B cell (primary cell): ENCODE results near the gene DDX17. TPM values are rescaled to one million over a fixed set of nuclear protein-coding genes. Genes with fewer than 3 reads are reported as not detected.

ENCODE experiments used
- ATAC-seq: fragments of 200-7000 bp; cut with Tn5 transposase; one replicate; pipeline ENCODE4 v1.10.0; 2021; ENCODE audit warnings: low read depth, mild to moderate bottlenecking, moderate number of reproducible peaks, moderate library complexity
- CTCF ChIA-PET: fragments of 350-600 bp; sonication (Branson Sonifier 250); formaldehyde crosslinking; loops from one replicate; lab custom pipeline; 2021; ENCODE audit warnings: antibody characterized with exemption, inconsistent platforms; lab: Charles Lee
- POLR2A ChIA-PET: fragments of 350-600 bp; sonication (Branson Sonifier 250); formaldehyde crosslinking; loops from one replicate; lab custom pipeline; 2021; ENCODE audit warnings: antibody characterized with exemption; lab: Charles Lee
- DNase-seq: peaks from one replicate; pipeline ENCODE4 v3.0.0; 2013
- H2AFZ ChIP-seq: 2 replicates; pipeline ENCODE4 v1.6.1; 2012; ENCODE audit warnings: mild to moderate bottlenecking, low read depth, low read length; ENCODE audit not compliant: insufficient read depth, poor library complexity, severe bottlenecking
- H3K27ac ChIP-seq, 2 donors: 1 replicate in 1 of 2; 2 replicates in 1 of 2; pipeline ENCODE4 v1.5.1; 2012 to 2013; ENCODE audit warnings: low read length in 2 of 2, mild to moderate bottlenecking in 2 of 2, moderate library complexity in 1 of 2
- H3K27me3 ChIP-seq, 4 experiments: fragments of 200-600 bp in 1 of 4; sonication (generic) in 1 of 4; replicated peaks in 1 of 4; 1 replicate in 2 of 4; 2 replicates in 2 of 4; pipeline versions ENCODE4 v1.6.1 to v1.7.0; 2013 to 2016; ENCODE audit warnings: low read length in 3 of 4, mild to moderate bottlenecking in 2 of 4, mixed read lengths in 1 of 4, moderate library complexity in 1 of 4; ENCODE audit not compliant: insufficient read depth in 4 of 4, control insufficient read depth in 3 of 4; ENCODE audit errors: control extremely low read depth in 1 of 4
- H3K36me3 ChIP-seq, 2 experiments: replicated peaks in 1 of 2; 1 replicate in 1 of 2; 2 replicates in 1 of 2; pipeline versions ENCODE4 v1.6.1 to v1.7.1; 2013; ENCODE audit warnings: low read length in 1 of 2; ENCODE audit not compliant: insufficient read depth in 2 of 2, control insufficient read depth in 1 of 2; ENCODE audit errors: control extremely low read depth in 1 of 2, extremely low read depth in 1 of 2
- H3K4me1 ChIP-seq, 2 donors: fragments of 200-600 bp in 1 of 2; sonication (generic) in 1 of 2; 1 replicate in 1 of 2; 2 replicates in 1 of 2; pipeline versions ENCODE4 v1.5.1 to v1.6.1; 2013 to 2017; ENCODE audit warnings: low read length in 2 of 2; ENCODE audit not compliant: control insufficient read depth in 2 of 2, insufficient read depth in 2 of 2
- H3K4me2 ChIP-seq: replicated peaks from 2 replicates; pipeline ENCODE3; 2012; ENCODE audit warnings: mild to moderate bottlenecking, low read depth, low read length; ENCODE audit not compliant: poor library complexity, severe bottlenecking
- H3K4me3 ChIP-seq, 5 experiments: fragments of 200-600 bp in 1 of 5; sonication (generic) in 1 of 5; 1 replicate in 3 of 5; 2 replicates in 2 of 5; pipeline versions ENCODE4 v1.5.1 to v1.7.0; 2011 to 2016; ENCODE audit warnings: low read length in 4 of 5, mild to moderate bottlenecking in 4 of 5, low read depth in 2 of 5, control low read depth in 1 of 5, moderate library complexity in 1 of 5; ENCODE audit not compliant: insufficient read depth in 1 of 5; ENCODE audit errors: control extremely low read depth in 1 of 5, extremely low read depth in 1 of 5
- H3K79me2 ChIP-seq: fragments of 200-600 bp; sonication (generic); one replicate; pipeline ENCODE4 v1.6.0; 2016; ENCODE audit warnings: low read length; ENCODE audit not compliant: control insufficient read depth, insufficient read depth
- H3K9ac ChIP-seq: fragments of 200-600 bp; sonication (generic); 2 replicates; pipeline ENCODE4 v1.6.1; 2017; ENCODE audit warnings: mild to moderate bottlenecking, low read length, moderate library complexity
- H3K9me3 ChIP-seq, 3 donors: one replicate each; pipeline versions ENCODE4 v1.6.1 to v1.7.1; 2013; ENCODE audit warnings: low read length in 2 of 3; ENCODE audit not compliant: control insufficient read depth in 2 of 3, insufficient read depth in 1 of 3; ENCODE audit errors: control extremely low read depth in 1 of 3
- H4K20me1 ChIP-seq: 2 replicates; pipeline ENCODE4 v1.6.0; 2012; ENCODE audit warnings: mild to moderate bottlenecking, low read length; ENCODE audit not compliant: insufficient read depth, control insufficient read depth, poor library complexity, severe bottlenecking
- H3K27ac Mint-ChIP-seq: one replicate; pipeline ENCODE4 v1.8.0; 2021; ENCODE audit warnings: mixed read lengths
- H3K27me3 Mint-ChIP-seq: one replicate; pipeline ENCODE4 v1.8.0; 2021; ENCODE audit warnings: mixed read lengths
- H3K4me1 Mint-ChIP-seq: one replicate; pipeline ENCODE4 v1.8.0; 2021; ENCODE audit warnings: mixed read lengths
- H3K4me3 Mint-ChIP-seq: one replicate; pipeline ENCODE4 v1.8.0; 2021; ENCODE audit warnings: mixed read lengths
- H3K9me3 Mint-ChIP-seq: one replicate; pipeline ENCODE4 v1.8.0; 2022; ENCODE audit warnings: mixed read lengths; ENCODE audit not compliant: insufficient read depth
- EZH2 ChIP-seq: IDR thresholded peaks from 2 replicates; pipeline ENCODE4 v1.6.1; 2012; ENCODE audit warnings: borderline replicate concordance, low read depth, mild to moderate bottlenecking, moderate library complexity, low read length; ENCODE audit not compliant: insufficient read depth, poor library complexity, severe bottlenecking
- WGBS: methylation state at CpG from one replicate; pipeline ENCODE4 v1.1.5; 2013; ENCODE audit warnings: missing lambda C conversion rate; ENCODE audit not compliant: insufficient coverage; 5-methylcytosine and 5-hydroxymethylcytosine counted together
- intact Hi-C: fragments of 100-400 bp; cut with micrococcal nuclease; formaldehyde crosslinking; loops from one replicate; pipeline ENCODE4 v1.10.0; 2022
- polyA plus RNA-seq: library from polyadenylated mRNA; depleted of rRNA; stranded (reverse); fragments of >200 nt; gene quantifications from 2 replicates; pipeline ENCODE4 v1.2.3, GENCODE V29; 2012
- total RNA-seq, 2 donors: library from RNA; stranded (reverse); fragments of 120-200 nt in 1 of 2; gene quantifications; 1 replicate in 1 of 2; 2 replicates in 1 of 2; pipeline versions ENCODE4 v1.2.3 to v1.2.4, GENCODE V29; 2013 to 2022
- TF ChIP-seq, protein P1 (sequence below): fragments of 200-600 bp; IDR thresholded peaks from one replicate; pipeline ENCODE4 v1.8.0; 2022; ENCODE audit warnings: antibody characterized with exemption, mild to moderate bottlenecking

DDX17 gene
- total and polyA plus RNA-seq, 2 donors (not counting 1 experiment from before 2014, with no cell fraction given) = 754 to 936 TPM

DNA sequence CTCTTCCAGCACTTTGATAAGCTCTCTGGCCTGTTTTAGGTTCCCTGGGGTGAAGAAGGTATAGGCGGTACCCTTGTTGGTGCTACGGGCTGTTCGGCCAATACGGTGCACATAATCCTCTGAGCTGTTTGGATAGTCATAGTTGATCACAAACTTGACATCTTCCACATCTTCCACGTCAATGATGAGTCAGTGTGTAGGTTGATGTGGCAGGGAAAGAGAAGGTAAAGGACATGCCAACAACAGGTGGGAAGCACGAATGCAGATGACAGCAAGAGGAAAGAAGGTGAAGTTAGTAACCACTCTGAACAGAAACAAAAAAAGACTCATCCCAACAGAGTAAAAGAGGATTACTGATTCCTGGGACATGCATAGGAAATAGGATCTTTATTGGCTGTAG is 18.2 kb downstream of the DDX17 start:
- no peaks in the 10 kb centered on the region for H3K27me3 ChIP-seq
- ChIA-PET POLR2A (no interaction called here), CTCF (no interaction called here)
- no peak overlapping the region for H3K27ac ChIP-seq
- H3K9ac ChIP-seq = no peak overlapping the region
- TF ChIP-seq, protein P1, sequence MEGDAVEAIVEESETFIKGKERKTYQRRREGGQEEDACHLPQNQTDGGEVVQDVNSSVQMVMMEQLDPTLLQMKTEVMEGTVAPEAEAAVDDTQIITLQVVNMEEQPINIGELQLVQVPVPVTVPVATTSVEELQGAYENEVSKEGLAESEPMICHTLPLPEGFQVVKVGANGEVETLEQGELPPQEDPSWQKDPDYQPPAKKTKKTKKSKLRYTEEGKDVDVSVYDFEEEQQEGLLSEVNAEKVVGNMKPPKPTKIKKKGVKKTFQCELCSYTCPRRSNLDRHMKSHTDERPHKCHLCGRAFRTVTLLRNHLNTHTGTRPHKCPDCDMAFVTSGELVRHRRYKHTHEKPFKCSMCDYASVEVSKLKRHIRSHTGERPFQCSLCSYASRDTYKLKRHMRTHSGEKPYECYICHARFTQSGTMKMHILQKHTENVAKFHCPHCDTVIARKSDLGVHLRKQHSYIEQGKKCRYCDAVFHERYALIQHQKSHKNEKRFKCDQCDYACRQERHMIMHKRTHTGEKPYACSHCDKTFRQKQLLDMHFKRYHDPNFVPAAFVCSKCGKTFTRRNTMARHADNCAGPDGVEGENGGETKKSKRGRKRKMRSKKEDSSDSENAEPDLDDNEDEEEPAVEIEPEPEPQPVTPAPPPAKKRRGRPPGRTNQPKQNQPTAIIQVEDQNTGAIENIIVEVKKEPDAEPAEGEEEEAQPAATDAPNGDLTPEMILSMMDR = no peak
- no peak for TF ChIP-seq EZH2
- no peak overlapping the region for H2AFZ ChIP-seq
- no peak overlapping the region for H3K4me2 ChIP-seq
- DNase-seq (no peak), ATAC-seq (no peak)
- 100% methylated on average over 1 of the region's 6 CpGs for WGBS
- no peaks in the 10 kb centered on the region for H3K4me1 ChIP-seq
- no peaks in the 10 kb centered on the region for H3K9me3 ChIP-seq
- H3K4me1 Mint-ChIP-seq = peaks cover 5% of the 10 kb centered on the region
- H3K9me3 Mint-ChIP-seq = no peaks in the 10 kb centered on the region
- no peak overlapping the region for H3K4me3 Mint-ChIP-seq
- H3K4me3 ChIP-seq = no peak overlapping the region
- peaks cover 48% of the 10 kb centered on the region for H4K20me1 ChIP-seq
- H3K27me3 Mint-ChIP-seq = no peaks in the 10 kb centered on the region
- no peak overlapping the region for H3K27ac Mint-ChIP-seq
- peaks cover 8 to 92% of the 10 kb centered on the region in 2 experiments for H3K36me3 ChIP-seq
- peaks cover 9% of the 10 kb centered on the region for H3K79me2 ChIP-seq
- intact Hi-C loops = no loop called here

DNA sequence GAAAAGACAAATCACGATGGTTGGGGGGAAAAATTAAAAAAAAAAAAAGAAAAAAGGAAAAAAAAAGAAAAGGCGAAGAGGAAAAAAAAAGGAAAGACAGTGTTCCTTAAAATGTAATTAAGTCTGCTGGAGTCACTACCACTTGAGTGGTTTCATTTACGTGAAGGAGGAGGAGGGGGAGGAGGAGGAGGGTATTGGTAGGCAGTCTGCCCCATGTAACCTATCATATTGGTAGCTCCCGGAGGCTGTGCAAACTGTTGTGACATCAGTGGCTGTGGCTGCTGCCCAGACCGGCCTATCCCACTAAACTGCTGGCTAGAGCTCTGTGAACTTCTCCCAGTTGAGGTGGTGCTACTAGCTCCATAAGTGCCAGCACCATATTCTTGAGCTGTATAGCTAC is 20.3 kb downstream of the DDX17 start:
- no peak overlapping the region for H3K9ac ChIP-seq
- H3K4me3 Mint-ChIP-seq = no peak overlapping the region
- CTCF ChIA-PET = no interaction called here
- H3K27ac ChIP-seq = no peak overlapping the region
- ATAC-seq (no peak), DNase-seq (no peak)
- H3K4me2 ChIP-seq = no peak overlapping the region
- H3K4me1 Mint-ChIP-seq = peaks cover 5% of the 10 kb centered on the region
- POLR2A ChIA-PET = no interaction called here
- peaks cover 6 to 92% of the 10 kb centered on the region in 2 experiments for H3K36me3 ChIP-seq
- 100% methylated on average over 2 of the region's 5 CpGs for WGBS
- H3K79me2 ChIP-seq = peaks cover 9% of the 10 kb centered on the region
- H4K20me1 ChIP-seq = peaks cover 35% of the 10 kb centered on the region
- no peaks in the 10 kb centered on the region for H3K27me3 Mint-ChIP-seq
- intact Hi-C loops = no loop called here
- no peaks in the 10 kb centered on the region for H3K27me3 ChIP-seq
- no peak overlapping the region for H3K4me3 ChIP-seq
- H3K27ac Mint-ChIP-seq = no peak overlapping the region
- H3K9me3 Mint-ChIP-seq = no peaks in the 10 kb centered on the region
- H2AFZ ChIP-seq = no peak overlapping the region
- no peaks in the 10 kb centered on the region for H3K4me1 ChIP-seq
- H3K9me3 ChIP-seq = no peaks in the 10 kb centered on the region
- TF ChIP-seq, protein P1 = no peak
- no peak for TF ChIP-seq EZH2
